Measurements from ENCODE around the gene SLC2A4RG. TPM values are rescaled to one million over a fixed set of nuclear protein-coding genes. Genes with fewer than 3 reads are reported as not detected.
A peak's percentile ranks its signal among the peaks of the same experiment; 100 is the strongest.

Gene SLC2A4RG
- total RNA-seq, 2 donors from 2014 or later = 24.7 to 37.2 TPM

DNA sequence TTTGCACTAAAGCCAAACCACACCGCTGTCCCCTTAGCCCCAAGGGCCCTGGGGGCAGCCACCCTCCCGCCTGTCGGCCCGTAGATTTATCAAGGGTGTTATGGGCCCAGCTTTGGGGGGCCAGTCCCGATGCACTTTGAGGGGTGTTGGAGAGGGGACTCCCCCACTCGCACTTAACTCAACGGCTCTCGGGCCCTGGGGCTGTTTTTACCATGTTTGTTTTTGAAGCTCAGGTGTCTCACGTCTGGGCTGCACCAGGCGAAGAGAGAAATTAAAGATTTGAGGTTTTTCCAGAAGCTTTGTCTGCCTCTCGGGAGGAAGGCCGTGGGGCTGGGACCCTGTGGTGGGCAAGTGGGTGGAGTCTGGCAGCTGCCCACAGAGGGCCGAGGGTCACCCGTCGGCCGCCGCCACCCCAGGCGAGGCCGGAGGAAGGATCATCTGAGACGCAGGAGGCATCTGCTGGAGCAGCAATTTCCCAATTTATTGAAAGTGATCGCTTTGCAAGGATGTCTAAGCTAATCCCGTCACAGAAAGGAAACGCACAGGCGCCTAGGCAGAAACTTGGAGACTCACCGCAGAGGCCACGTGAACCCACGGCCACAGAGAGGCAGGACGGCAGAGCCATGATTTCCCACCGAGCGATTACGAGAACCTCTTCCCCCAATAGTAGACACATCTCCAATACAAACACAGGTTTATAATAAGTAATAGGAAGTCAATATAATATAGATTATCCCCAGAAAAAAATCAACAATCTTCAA is 3.8 kb downstream of the SLC2A4RG start:
- Mint-ChIP-seq H3K9me3 (no peaks in the 10 kb centered on the region), H3K27ac (no peak overlapping the region), H3K36me3 (no peaks in the 10 kb centered on the region)
- no peak for DNase-seq (ENCODE audit: low spot score in 2 of 2)
- no peak for ATAC-seq

DNA sequence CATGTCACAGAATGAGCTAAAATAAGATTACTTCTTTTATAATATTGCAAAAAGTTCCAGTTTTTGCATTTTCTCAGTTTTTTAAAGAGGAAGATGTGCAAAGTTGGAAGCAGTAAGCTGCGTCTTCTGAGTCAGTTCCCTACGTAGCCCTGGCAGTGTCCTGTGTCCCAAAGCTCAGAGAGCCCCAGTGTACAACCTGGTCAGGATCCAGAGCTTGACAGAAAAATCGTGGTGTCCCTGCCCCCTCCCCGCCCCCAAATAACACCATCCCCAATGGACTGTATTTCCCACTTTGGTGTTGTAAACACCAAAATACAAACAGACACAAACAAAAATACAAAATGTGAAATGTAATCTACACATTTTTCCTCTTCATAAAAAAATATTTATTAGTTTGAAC is 4.6 kb downstream of the SLC2A4RG start:
- no peaks in the 10 kb centered on the region for H3K9me3 Mint-ChIP-seq
- no peak for ATAC-seq
- H3K36me3 Mint-ChIP-seq = no peaks in the 10 kb centered on the region
- no peak overlapping the region for H3K27ac Mint-ChIP-seq
- DNase-seq (ENCODE audit: low spot score in 2 of 2) = no peak

DNA sequence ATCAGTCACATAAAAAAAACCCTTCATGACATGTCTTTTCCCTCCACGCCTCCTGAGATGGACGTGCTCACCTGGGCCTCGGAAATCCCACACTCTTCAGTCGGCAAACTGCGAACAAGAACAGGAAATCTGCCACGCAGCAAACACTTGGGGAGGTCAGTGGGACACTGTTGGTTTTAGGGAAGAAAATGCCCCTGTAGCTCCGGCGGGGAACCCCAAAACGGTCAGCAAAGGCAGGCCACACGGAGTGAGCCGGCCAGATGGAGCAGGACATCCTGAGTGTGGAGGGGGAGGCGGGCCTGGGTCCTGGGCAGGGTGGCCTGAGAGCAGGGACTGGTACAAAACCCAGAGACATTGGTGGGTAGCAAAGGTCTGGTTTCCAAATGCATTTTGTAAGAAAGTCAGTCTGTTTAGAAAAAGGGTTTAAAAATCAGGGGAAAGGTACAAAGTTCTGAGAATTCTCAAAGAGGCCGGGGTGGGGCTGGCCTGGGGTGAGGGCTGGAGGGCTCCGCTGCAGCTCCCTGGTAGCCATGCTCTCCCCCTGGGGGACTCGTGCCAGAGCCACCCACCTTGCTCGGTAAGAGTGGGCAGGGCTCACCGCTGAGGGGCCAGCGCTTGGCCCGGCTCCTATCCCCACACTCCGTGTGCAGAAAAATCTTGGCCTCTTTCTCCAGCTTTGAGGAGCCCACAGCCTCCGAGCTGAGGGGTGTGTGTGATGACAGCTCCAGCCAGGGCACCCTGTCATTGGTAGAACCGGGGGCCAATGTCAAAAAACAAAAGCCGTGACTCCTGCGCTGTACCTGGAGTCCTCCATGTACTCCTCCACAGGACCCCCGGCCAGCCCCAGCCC is 5.2 kb downstream of the SLC2A4RG start:
- DNase-seq (ENCODE audit: low spot score in 2 of 2) (no peak), ATAC-seq (no peak)
- H3K27ac Mint-ChIP-seq = no peak overlapping the region
- H3K36me3 Mint-ChIP-seq = no peaks in the 10 kb centered on the region
- H3K9me3 Mint-ChIP-seq = no peaks in the 10 kb centered on the region

DNA sequence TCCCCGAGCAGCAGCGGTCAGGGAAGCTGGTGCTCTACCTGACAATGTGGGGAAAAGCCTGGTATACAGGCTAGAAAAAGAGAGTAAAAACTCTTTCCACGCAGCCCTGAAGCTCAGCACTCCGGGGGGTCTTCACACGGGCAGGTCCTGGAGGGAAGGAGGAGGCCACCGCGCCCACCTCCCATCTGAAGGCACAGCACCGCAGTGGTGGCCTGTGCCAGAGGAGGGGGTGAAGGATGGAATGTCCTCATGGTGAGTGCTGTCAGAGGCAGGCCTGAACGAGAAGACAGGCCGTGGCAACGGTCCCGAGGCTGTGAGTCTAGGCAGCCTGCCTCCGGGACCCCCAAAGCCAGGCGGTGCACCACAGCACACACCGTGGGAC is 5.8 kb downstream of the SLC2A4RG start:
- ATAC-seq = no peak
- no peak for DNase-seq (ENCODE audit: low spot score in 2 of 2)

DNA sequence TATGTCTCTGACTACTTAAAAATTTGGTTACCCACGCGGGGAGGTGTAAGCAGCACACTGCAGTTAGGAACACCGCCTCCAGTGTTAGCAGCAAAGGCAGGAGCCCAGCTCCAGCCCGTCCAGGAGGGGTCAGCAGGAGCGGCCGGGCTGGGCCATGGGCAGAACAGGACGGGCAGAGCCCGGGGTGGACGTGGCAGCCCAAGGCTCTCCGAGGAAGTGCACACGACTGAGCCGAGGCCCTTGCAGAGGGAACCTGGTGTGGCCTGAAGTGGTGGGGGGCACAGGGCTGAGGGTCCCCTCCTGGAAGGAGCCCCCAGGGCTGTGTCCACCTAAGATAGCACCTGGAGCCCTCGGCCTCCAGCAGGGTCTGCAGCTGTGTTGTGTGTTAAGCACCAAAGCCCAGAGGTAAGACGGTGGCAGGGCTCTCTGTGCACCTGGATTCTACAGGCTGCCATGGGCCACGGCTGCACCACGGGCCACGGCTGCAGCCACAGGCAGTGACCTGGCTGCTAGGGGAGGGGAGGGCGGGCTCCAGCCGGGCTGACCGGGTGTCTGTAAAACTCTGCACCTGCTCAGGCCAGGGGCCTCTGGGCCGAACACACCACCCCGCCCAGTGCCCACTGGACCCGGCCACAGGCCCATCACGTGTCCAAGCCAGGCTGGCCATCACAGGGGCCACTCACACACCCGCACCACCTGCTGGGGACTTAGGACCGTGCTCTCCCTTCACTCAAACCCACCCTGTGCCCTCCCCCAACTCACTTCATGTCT is 6.6 kb downstream of the SLC2A4RG start:
- H3K36me3 Mint-ChIP-seq = no peaks in the 10 kb centered on the region
- ATAC-seq (no peak), DNase-seq (ENCODE audit: low spot score in 2 of 2) (no peak)
- H3K9me3 Mint-ChIP-seq = no peaks in the 10 kb centered on the region
- no peak overlapping the region for H3K27ac Mint-ChIP-seq

More for the DNA sequence above, 5.8 kb downstream of the SLC2A4RG start:
- Mint-ChIP-seq H3K9me3 (no peaks in the 10 kb centered on the region), H3K27ac (no peak overlapping the region), H3K36me3 (no peaks in the 10 kb centered on the region)

DNA sequence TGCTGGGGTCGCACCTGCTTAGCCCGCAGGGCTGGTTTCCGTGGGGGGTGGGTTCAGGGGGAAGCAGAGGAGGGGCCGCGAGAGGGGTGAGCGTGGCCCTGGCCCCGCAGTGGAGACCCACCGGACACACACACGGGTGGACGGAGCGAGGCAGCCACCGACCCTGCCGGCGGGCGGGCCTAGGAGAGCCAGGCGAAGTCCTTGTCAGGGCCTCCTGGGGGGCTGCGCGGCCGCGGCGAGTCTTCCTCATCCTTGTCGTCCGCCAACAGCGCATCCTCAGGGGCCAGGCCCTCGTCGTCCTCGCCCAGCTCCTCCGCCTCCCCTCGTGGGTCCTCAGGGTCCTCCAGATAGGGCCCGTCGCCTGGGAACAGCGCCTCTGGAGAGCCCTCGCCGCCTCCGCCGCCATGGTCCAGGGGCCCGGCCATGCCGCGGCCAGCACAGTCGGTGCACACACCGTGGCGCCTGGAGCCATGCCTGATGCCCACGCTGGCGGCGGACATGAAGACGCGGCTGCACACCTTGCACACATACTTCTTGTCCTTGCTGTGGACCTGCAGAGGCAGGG is 7.3 kb downstream of the SLC2A4RG start:
- no peak overlapping the region for H3K27ac Mint-ChIP-seq
- ATAC-seq = no peak
- no peaks in the 10 kb centered on the region for H3K9me3 Mint-ChIP-seq

DNA sequence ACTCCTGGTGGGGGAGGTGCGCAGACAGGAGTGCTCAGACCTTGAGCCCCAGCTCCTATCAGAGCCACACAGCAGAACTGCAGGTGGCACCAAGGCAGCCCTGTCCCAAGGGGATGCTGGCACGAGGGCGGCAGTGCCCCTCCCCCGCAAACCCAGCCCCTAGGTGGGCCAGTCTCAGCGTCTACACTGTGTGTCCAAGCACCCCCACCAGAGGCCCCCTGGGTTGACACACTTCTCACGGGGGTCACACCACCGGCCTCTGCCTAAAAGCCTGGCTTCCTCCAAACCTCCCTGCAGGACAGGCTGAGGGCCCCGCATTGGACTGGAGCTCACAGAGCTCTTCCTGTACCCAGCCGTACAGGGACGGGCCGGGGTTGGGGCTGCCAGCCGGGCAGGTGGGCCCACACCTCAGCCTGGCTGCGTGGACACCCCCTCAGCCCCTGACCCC is 8.1 kb downstream of the SLC2A4RG start:
- no peaks in the 10 kb centered on the region for H3K9me3 Mint-ChIP-seq

More for the DNA sequence above, 7.3 kb downstream of the SLC2A4RG start:
- H3K36me3 Mint-ChIP-seq = no peaks in the 10 kb centered on the region
- no peak for DNase-seq (ENCODE audit: low spot score in 2 of 2)

DNA sequence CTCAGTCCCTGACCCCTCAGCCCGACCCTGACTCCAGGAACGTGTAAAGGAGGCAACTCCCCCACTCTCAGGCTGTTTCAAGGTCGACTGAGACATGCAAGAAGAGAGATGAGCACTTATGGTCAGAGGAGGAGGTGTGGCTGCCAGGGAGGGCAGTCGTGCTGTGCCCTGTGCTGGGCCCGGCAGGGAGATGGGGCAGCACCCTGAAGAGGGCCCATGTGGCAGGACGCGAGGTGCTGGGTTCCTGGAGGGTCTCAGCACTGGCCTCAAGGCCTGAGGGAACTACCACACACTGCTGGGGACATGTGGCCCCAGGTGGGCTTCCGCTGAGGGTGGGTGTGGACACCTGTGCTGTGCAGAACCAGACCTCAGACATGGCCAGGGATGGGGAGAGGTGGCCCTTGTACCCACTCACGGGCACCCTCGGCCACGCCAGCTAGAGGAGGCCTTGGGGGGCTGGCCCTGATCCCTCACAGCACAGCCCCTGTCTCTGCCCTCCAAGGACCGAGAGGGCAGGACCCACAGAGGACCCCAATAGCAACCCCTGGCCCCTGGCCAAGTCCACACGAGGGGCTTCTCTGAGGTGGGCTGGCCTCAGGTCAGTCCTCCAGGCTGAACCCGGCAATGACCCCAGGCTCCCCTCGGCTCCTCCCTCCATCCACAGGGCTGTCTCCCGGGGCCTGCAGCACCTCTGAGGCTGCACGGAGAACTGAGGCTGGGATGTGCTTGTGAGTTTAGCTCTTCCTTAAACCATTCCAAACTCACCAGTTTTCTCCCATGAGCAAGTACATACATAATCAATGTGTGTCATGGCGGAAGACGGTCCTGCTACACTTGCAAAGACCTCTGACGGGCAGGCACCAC is 8.7 kb downstream of the SLC2A4RG start:
- Mint-ChIP-seq H3K36me3 (no peaks in the 10 kb centered on the region), H3K27ac (peak overlapping the region in 1 of 2 donors; percentile 81), H3K9me3 (no peaks in the 10 kb centered on the region)
- ATAC-seq = no peak
- DNase-seq (ENCODE audit: low spot score in 2 of 2) = no peak

More for the DNA sequence above, 8.1 kb downstream of the SLC2A4RG start:
- Mint-ChIP-seq H3K27ac (no peak overlapping the region), H3K36me3 (no peaks in the 10 kb centered on the region)
- ATAC-seq (no peak), DNase-seq (ENCODE audit: low spot score in 2 of 2) (no peak)

DNA sequence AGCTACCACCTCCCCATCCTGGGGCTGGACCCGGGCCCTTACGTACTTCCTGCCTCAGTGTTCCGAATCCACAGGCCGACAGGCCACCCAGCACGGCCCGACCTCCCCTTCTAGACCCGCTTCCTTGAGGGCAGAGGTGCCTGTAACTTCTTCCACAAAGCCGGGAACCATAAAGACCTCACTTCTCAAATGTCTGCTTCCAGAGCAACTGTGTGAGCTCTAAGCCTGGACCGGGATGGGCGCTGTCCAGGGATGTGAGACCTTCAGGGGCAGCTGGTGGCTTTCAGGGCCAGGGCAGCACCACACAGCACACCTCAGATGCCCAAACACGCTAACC is 9.3 kb downstream of the SLC2A4RG start:
- Mint-ChIP-seq H3K9me3 (no peaks in the 10 kb centered on the region), H3K36me3 (no peaks in the 10 kb centered on the region), H3K27ac (peak overlapping the region in 1 of 2 donors; percentile 81)
- ATAC-seq (no peak), DNase-seq (ENCODE audit: low spot score in 2 of 2) (no peak)

DNA sequence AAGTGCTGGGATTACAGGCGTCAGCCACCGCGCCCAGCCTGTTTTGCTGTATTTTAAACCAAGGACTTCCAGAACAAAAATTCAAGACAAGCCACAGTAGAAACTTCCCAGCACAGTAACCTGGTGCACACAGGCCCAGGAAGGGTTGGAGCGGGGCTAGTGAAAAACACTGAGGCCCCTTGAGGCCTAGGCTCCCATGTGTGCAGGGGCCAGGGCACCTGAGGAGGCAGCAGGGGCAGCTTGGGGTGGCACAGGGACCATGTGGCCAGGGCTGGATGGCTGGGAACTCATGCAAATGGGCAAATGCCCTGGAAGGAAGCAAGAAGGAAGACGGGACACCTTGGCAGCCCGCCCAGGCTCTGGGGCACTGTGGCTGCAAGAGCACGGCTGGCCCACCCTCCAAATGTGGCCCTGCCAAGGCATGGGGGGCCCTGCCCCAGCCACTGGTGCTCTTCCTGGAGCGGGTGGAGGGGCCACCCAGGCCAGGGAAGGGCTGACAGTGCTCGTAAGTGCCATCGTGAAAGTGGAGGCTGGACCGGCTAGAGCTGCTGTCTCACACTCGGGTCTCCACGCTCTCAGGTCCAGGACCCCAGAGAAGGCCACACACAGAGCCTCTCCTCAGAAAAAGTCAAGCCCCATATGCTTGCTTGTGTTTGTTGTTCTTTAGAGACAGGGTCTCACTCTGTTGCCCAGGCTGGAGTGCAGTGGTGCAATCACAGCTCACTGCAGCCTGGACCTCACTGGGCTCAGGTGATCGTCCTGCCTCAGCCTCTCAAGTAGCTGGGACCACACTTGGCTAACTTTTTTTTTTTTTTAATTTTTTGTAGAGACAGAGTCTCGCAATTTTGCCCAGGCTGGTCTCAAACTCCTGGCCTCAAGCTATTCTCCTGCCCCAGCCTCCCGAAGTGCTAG is 10.3 kb downstream of the SLC2A4RG start:
- ATAC-seq = no peak
- DNase-seq (ENCODE audit: low spot score in 2 of 2) = no peak
- H3K9me3 Mint-ChIP-seq = no peaks in the 10 kb centered on the region
- H3K36me3 Mint-ChIP-seq = no peaks in the 10 kb centered on the region
- H3K27ac Mint-ChIP-seq = no peak overlapping the region

DNA sequence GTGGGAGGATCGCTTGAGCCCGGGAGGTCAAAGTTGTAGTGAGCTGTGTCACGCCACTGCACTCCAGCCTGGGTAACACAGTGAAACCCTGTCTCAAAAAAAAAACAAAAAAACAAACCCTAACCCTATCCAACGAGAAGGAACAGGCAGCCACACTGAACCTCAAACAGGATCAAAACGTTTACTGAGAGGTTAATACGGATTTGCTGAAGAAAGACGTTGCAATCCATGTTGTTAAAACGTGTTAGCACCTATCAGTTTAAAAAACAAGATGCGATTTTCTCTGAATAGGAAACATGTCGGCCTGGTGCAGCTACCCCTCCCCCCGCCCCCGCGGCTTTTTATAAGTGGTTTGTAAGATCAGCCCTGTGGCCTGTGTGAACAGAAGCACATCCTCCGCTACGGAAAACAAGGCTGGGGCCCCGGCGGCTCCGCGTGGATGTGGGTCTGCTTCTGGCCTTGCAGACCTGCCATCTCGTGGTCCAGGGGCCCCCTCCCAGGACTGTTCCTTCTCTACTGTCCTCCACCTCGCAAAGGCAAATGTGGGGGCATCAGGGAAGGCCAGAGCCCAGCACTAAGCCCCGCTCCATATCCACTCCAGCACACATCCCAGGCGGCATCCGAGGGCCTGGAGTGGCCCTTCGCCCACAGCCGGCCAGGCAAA is 11.4 kb downstream of the SLC2A4RG start:
- Mint-ChIP-seq H3K9me3 (no peaks in the 10 kb centered on the region), H3K36me3 (no peaks in the 10 kb centered on the region), H3K27ac (peak overlapping the region in 1 of 2 donors; percentile 56)
- ATAC-seq (peak; percentile 71 to 79), DNase-seq (ENCODE audit: low spot score in 2 of 2) (peak in 1 of 2 donors; percentile 52)

DNA sequence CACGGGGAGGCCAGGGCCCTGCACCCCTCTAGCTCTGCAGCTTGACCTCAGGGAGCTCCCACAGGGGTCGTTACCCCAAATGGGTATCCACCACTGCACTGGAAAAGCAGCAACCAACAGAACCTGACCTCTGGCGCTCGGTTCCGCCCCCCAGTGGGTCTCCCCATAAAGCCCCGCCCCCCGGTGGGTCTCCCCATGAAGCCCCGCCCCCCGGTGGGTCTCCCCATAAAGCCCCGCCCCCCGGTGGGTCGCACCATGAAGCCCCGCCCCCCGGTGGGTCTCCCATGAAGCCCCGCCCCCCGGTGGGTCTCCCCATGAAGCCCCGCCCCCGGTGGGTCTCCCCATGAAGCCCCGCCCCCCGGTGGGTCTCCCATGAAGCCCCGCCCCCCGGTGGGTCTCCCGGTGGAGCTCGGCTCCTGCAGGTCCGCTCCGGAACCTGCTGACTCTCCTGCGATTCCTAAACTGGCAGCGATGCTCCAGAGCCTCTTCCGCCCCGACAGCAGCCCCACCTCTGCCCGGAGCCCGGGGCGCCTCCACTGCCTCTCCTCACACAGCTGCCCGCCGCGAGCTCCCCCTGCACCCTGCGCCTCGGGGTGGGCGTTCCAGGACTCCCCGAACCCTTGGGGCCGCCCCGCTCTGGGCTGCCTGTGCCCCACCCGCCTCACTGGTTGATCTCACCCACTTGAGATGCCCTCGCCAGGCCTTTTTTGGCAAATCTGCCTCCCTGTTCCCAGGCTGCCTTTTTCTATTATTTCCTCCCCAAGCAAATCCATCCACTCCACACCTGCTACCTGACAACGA is 12.1 kb downstream of the SLC2A4RG start:
- H3K9me3 Mint-ChIP-seq = no peaks in the 10 kb centered on the region
- DNase-seq (ENCODE audit: low spot score in 2 of 2) (no peak), ATAC-seq (peak in 1 of 2 donors; percentile 18)
- peak overlapping the region in 1 of 2 donors; percentile 56 for H3K27ac Mint-ChIP-seq
- H3K36me3 Mint-ChIP-seq = no peaks in the 10 kb centered on the region

DNA sequence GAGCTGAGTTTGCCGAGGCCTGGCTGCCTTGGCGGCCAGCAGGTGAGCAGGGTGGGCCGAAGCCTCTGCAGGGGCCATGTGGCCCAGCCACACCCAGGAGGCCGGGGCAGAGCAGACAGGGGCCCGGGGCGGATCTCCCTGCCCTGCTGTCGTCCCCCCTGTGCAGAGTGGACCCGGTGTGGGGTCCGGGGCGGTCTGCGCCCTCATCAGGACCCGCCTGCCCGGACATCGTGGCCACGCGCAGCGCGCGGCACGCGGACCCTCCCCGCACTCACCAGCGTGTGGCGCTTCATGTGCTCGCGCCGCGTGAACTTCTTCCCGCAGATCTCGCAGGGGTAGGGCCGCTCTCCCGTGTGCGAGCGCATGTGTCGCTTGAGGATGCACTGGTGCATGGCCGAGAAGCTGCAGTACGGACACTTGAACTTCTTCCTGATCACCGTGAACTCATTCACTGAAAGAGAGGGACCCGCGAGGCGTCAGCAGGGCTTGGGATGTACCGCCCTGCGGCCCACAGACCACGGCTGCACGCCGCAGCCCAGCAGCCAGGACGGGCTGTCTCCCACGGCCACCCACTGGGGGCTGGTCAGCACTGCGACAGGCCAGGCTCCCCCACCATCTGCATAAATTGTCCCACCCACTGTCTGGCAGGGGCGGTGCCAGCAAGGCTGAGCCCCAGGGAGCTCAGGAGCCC is 13.0 kb downstream of the SLC2A4RG start:
- ATAC-seq (no peak), DNase-seq (ENCODE audit: low spot score in 2 of 2) (no peak)
- no peaks in the 10 kb centered on the region for H3K9me3 Mint-ChIP-seq
- H3K36me3 Mint-ChIP-seq = no peaks in the 10 kb centered on the region
- H3K27ac Mint-ChIP-seq = no peak overlapping the region
